ENCODE data around the gene CFH. TPM values are rescaled to one million over a fixed set of nuclear protein-coding genes. Genes with fewer than 3 reads are reported as not detected.

The CFH gene
- total and polyA plus RNA-seq, 10 of the 15 experiments (the other 5 are each of a cell fraction or from before 2014, with no cell fraction given), result 0.46 TPM; not detected in 9

GRCh38 chr1:196659471-196659870 lies 7.6 kb downstream of the CFH start (continued):
- no peak for TF ChIP-seq CTCF (IDR thresholded peaks at IDR 0.05 in 2 of 3, conservative IDR thresholded peaks at IDR 0.05 in 1 of 3; ENCODE audit: control insufficient read depth in 2 of 3, extremely low read depth in 1 of 3, insufficient read depth in 1 of 3, low read depth in 3 of 3, low read length in 3 of 3)
- TF ChIP-seq E4F1 (IDR thresholded peaks at IDR 0.05; ENCODE audit: borderline replicate concordance, partially characterized antibody), result no peak
- no peak for TF ChIP-seq RAD21 (IDR thresholded peaks at IDR 0.05; ENCODE audit: insufficient read depth, low read depth, low read length)
- TF ChIP-seq NFXL1 (IDR thresholded peaks at IDR 0.05; ENCODE audit: borderline replicate concordance), result no peak

- H3K27ac ChIP-seq (ENCODE audit: control insufficient read depth, insufficient read depth), result no peak overlapping the region
- H3K4me1 ChIP-seq (ENCODE audit: control insufficient read depth, insufficient read depth, low read length), result no peaks in the 10 kb centered on the region
- intact Hi-C loops (cut with micrococcal nuclease; ENCODE audit: unreplicated experiment) (loop anchor here (2.0 to 10.0 kb wide), 2 partner anchors 305 to 341 kb away; no protein-coding TSS in a partner anchor), in situ Hi-C loops (cut with MboI) (loop anchor here (25.0 kb wide), 1 partner anchor 348 kb away; no protein-coding TSS in a partner anchor)
- no peak overlapping the region for H3K4me2 ChIP-seq (ENCODE audit: control insufficient read depth, insufficient read depth)
- no TSS peak for BruUV-seq (replicated peaks)
- POLR2A ChIA-PET, result no interaction called here
- H3K79me2 ChIP-seq (ENCODE audit: control insufficient read depth, insufficient read depth, low read length), result no peaks in the 10 kb centered on the region
- CTCF ChIA-PET, result interaction anchor here (1.3 to 2.9 kb wide), 4 partner anchors 305 to 512 kb away, joined by 3 to 28 read pairs (median 12); no protein-coding TSS in a partner anchor
- DNase-seq (ENCODE audit: low read depth, low spot score) (no peak), FAIRE-seq (no peak), ATAC-seq (no peak)
- RAD21 ChIA-PET (ENCODE audit: unreplicated experiment), result interaction anchor here (1.0 to 4.5 kb wide), 3 partner anchors 512 to 514 kb away, joined by 3 to 34 read pairs (median 6); no protein-coding TSS in a partner anchor
- no peak overlapping the region for H3K4me3 ChIP-seq
- no peaks in the 10 kb centered on the region; a peak in 1 of 4 replicates for H3K27me3 ChIP-seq (replicated peaks in 1 of 2; ENCODE audit: control insufficient read depth in 2 of 2, insufficient read depth in 2 of 2, low read length in 1 of 2)
- 55% methylated on average over 3 of the region's 3 CpGs for WGBS (ENCODE audit: insufficient coverage, insufficient replicate concordance, low lambda C conversion rate, missing lambda C conversion rate)
- no peak overlapping the region for H3K9ac ChIP-seq (ENCODE audit: control insufficient read depth, insufficient read depth, low read length)
- SMC1A ChIA-PET (ENCODE audit: uncharacterized antibody, unreplicated experiment), result interaction anchor here (0.9 to 1.2 kb wide), 5 partner anchors 10 to 512 kb away, joined by 3 to 7 read pairs (median 3); no protein-coding TSS in a partner anchor
- no peaks in the 10 kb centered on the region for H3K9me3 ChIP-seq (replicated peaks; ENCODE audit: control insufficient read depth, insufficient read depth, low read length)
- no peaks in the 10 kb centered on the region for H3K36me3 ChIP-seq (ENCODE audit: control insufficient read depth in 2 of 2, insufficient read depth in 2 of 2, low read length in 1 of 2)
- no peak overlapping the region for H2AFZ ChIP-seq (ENCODE audit: control insufficient read depth, low read depth, low read length)
- H4K20me1 ChIP-seq (ENCODE audit: control insufficient read depth, insufficient read depth), result no peaks in the 10 kb centered on the region
- TF ChIP-seq PAX8 (IDR thresholded peaks at IDR 0.05) (no peak), USF2 (IDR thresholded peaks at IDR 0.05; ENCODE audit: borderline replicate concordance, low read depth, low read length) (no peak), ATF3 (IDR thresholded peaks at IDR 0.05; ENCODE audit: borderline replicate concordance, extremely low read depth, low read depth, low read length) (no peak), BRCA1 (IDR thresholded peaks at IDR 0.05; ENCODE audit: low read depth, low read length) (no peak), TARDBP (IDR thresholded peaks at IDR 0.05; ENCODE audit: borderline replicate concordance) (no peak), HCFC1 (IDR thresholded peaks at IDR 0.05; ENCODE audit: low read length) (no peak), POLR2AphosphoS2 (IDR thresholded peaks at IDR 0.05; ENCODE audit: low read depth, low read length) (no peak), NFIC (IDR thresholded peaks at IDR 0.05; ENCODE audit: low read depth, low read length) (no peak), SMAD5 (IDR thresholded peaks at IDR 0.05; ENCODE audit: low read depth) (no peak), BHLHE40 (IDR thresholded peaks at IDR 0.05; ENCODE audit: borderline replicate concordance in 1 of 2, low read depth in 2 of 2, low read length in 1 of 2) (no peak), JUND (IDR thresholded peaks at IDR 0.05; ENCODE audit: low read depth, low read length) (no peak), RAD21 (IDR thresholded peaks at IDR 0.05; ENCODE audit: insufficient read depth, low read depth, low read length) (no peak), TAF1 (IDR thresholded peaks at IDR 0.05; ENCODE audit: borderline replicate concordance, low read depth, low read length) (no peak)
Measured at GRCh38 chr1:196660272-196660671, 8.4 kb downstream of the CFH start.

Data from GM12878 (cell line).